ENCODE measurements around the gene CER1. TPM values are rescaled to one million over a fixed set of nuclear protein-coding genes. Genes with fewer than 3 reads are reported as not detected.

CER1 gene
- total and polyA plus RNA-seq, 2 of the 4 experiments (the other 2 are of a cell fraction), result not detected

DNA sequence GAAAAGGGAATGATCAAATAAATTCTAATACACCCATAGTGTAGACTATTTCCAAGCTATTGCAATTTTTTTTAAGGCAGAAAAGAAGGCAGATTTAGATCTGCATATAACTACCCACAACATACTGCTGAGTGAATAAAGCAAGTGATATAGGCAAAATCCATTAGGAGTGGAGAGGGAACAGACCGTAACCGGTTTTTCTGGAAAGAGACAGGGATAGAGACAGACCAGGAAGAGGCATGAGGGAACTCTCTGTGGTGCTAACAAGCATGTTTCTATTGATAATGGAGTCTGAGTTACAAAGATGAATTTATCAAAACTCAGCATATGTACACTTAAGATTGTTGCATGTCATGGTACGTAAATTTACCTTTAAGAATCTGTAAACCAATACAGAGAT lies 43.8 kb downstream of the CER1 start:
- no peak overlapping the region for H2AK5ac ChIP-seq (ENCODE audit: low read depth, low read length)
- H2BK15ac ChIP-seq (ENCODE audit: low read depth, low read length), result no peak overlapping the region
- H3K27ac ChIP-seq (ENCODE audit: insufficient read depth, low read length), result no peak overlapping the region
- TF ChIP-seq, protein P1, sequence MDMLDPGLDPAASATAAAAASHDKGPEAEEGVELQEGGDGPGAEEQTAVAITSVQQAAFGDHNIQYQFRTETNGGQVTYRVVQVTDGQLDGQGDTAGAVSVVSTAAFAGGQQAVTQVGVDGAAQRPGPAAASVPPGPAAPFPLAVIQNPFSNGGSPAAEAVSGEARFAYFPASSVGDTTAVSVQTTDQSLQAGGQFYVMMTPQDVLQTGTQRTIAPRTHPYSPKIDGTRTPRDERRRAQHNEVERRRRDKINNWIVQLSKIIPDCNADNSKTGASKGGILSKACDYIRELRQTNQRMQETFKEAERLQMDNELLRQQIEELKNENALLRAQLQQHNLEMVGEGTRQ (IDR thresholded peaks at IDR 0.05; ENCODE audit: low read depth, low read length), result no peak
- no peak for TF ChIP-seq POLR2A (IDR thresholded peaks at IDR 0.05; ENCODE audit: low read depth, low read length)
- no peak for TF ChIP-seq MAFK (IDR thresholded peaks at IDR 0.05; ENCODE audit: low read depth, low read length)
- TF ChIP-seq MAZ (IDR thresholded peaks at IDR 0.05; ENCODE audit: borderline replicate concordance, low read depth, low read length), result no peak
- TF ChIP-seq RAD21 (IDR thresholded peaks at IDR 0.05; ENCODE audit: low read length), result no peak
- TF ChIP-seq, protein P2, sequence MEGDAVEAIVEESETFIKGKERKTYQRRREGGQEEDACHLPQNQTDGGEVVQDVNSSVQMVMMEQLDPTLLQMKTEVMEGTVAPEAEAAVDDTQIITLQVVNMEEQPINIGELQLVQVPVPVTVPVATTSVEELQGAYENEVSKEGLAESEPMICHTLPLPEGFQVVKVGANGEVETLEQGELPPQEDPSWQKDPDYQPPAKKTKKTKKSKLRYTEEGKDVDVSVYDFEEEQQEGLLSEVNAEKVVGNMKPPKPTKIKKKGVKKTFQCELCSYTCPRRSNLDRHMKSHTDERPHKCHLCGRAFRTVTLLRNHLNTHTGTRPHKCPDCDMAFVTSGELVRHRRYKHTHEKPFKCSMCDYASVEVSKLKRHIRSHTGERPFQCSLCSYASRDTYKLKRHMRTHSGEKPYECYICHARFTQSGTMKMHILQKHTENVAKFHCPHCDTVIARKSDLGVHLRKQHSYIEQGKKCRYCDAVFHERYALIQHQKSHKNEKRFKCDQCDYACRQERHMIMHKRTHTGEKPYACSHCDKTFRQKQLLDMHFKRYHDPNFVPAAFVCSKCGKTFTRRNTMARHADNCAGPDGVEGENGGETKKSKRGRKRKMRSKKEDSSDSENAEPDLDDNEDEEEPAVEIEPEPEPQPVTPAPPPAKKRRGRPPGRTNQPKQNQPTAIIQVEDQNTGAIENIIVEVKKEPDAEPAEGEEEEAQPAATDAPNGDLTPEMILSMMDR (conservative IDR thresholded peaks at IDR 0.05; ENCODE audit: low read depth, low read length), result no peak
- TF ChIP-seq MXI1 (IDR thresholded peaks at IDR 0.05; ENCODE audit: borderline replicate concordance, low read depth, low read length), result no peak
- TF ChIP-seq RFX5 (IDR thresholded peaks at IDR 0.05; ENCODE audit: low read depth, low read length), result no peak
- TF ChIP-seq SMC3 (IDR thresholded peaks at IDR 0.05; ENCODE audit: low read depth, low read length), result no peak
- TF ChIP-seq RCOR1 (IDR thresholded peaks at IDR 0.05; ENCODE audit: insufficient replicate concordance, low read length), result no peak
- TF ChIP-seq, protein P3, sequence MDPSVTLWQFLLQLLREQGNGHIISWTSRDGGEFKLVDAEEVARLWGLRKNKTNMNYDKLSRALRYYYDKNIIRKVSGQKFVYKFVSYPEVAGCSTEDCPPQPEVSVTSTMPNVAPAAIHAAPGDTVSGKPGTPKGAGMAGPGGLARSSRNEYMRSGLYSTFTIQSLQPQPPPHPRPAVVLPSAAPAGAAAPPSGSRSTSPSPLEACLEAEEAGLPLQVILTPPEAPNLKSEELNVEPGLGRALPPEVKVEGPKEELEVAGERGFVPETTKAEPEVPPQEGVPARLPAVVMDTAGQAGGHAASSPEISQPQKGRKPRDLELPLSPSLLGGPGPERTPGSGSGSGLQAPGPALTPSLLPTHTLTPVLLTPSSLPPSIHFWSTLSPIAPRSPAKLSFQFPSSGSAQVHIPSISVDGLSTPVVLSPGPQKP (IDR thresholded peaks at IDR 0.05; ENCODE audit: borderline replicate concordance, low read depth, low read length), result no peak
- TF ChIP-seq NFE2L2 (IDR thresholded peaks at IDR 0.05; ENCODE audit: low read depth, low read length), result no peak
- TF ChIP-seq CHD1 (IDR thresholded peaks at IDR 0.05; ENCODE audit: low read depth, low read length), result no peak
- no peak for TF ChIP-seq CEBPB (IDR thresholded peaks at IDR 0.05; ENCODE audit: low read depth, low read length)
- H2AFZ ChIP-seq (replicated peaks; ENCODE audit: low read length, poor library complexity), result no peak overlapping the region
- dilution Hi-C loops (cut with HindIII; ENCODE audit: low sequenced_read_pairs, unreplicated experiment), result no loop called here
- ChIA-PET CTCF (no interaction called here), POLR2A (ENCODE audit: unreplicated experiment) (no interaction called here)
- H3K9me3 ChIP-seq (ENCODE audit: control insufficient read depth, insufficient read depth, low read length), result no peaks in the 10 kb centered on the region
- H3K4ac ChIP-seq (ENCODE audit: low read depth, low read length), result no peak overlapping the region
- no peak overlapping the region for H4K91ac ChIP-seq (ENCODE audit: insufficient read depth, low read depth, low read length)
- in situ Hi-C loops (cut with MboI; ENCODE audit: low sequenced_read_pairs), result no loop called here
- intact Hi-C loops (cut with micrococcal nuclease), result no loop called here
- no peak overlapping the region for H2BK5ac ChIP-seq (ENCODE audit: low read depth, low read length, poor library complexity, severe bottlenecking)
- H3K14ac ChIP-seq (replicated peaks; ENCODE audit: low read depth, low read length), result no peak overlapping the region
- no peaks in the 10 kb centered on the region for H4K20me1 ChIP-seq (ENCODE audit: insufficient read depth, low read length)
- no peak overlapping the region for H3K56ac ChIP-seq (ENCODE audit: extremely low read depth, insufficient read depth, low read length)
- no peak overlapping the region for H3K18ac ChIP-seq (ENCODE audit: low read depth, low read length)
- no peaks in the 10 kb centered on the region; the same call in 1 of the 2 replicates for H3K36me3 ChIP-seq (ENCODE audit: control insufficient read depth, insufficient read depth, low read length)
- H3K23ac ChIP-seq (ENCODE audit: low read depth, low read length), result no peak overlapping the region
- no peak overlapping the region for H3K4me2 ChIP-seq (ENCODE audit: low read depth, low read length)
- H3K4me1 ChIP-seq (ENCODE audit: control insufficient read depth, insufficient read depth, low read length), result no peaks in the 10 kb centered on the region
- BruUV-seq (replicated peaks), result no TSS peak
- peaks cover 6% of the 10 kb centered on the region in 2 experiments; a peak in 3 of 4 replicates for H3K79me1 ChIP-seq (ENCODE audit: low read depth in 1 of 2, low read length in 2 of 2)
- no CpG with 5 or more reads among the region's 3 CpGs for WGBS, 2 experiments (ENCODE audit: extremely low coverage in 2 of 2, insufficient read length in 1 of 2)
- no peaks in the 10 kb centered on the region for H3K9me1 ChIP-seq (ENCODE audit: insufficient read depth, low read length)
- no peak overlapping the region for H3K9ac ChIP-seq (ENCODE audit: low read depth, low read length)
- no peak for ATAC-seq (ENCODE audit: low read depth)
- no peak overlapping the region for H4K5ac ChIP-seq (ENCODE audit: low read depth, low read length)
- no peak for DNase-seq
- H3K27me3 ChIP-seq (ENCODE audit: control insufficient read depth, insufficient read depth, low read length), result no peaks in the 10 kb centered on the region
- H3K4me3 ChIP-seq (ENCODE audit: insufficient read depth, low read depth, low read length), result no peak overlapping the region
- no peak overlapping the region for H2BK20ac ChIP-seq (ENCODE audit: low read depth, low read length)
- no peak overlapping the region for H4K8ac ChIP-seq (ENCODE audit: low read depth in 2 of 2, low read length in 2 of 2)
- no peak overlapping the region for H2AK9ac ChIP-seq (replicated peaks; ENCODE audit: low read depth, low read length, poor library complexity)
- no peak overlapping the region for H2BK120ac ChIP-seq (ENCODE audit: low read depth, low read length)

Measured in IMR-90 (cell line).